ENCODE measurements around the gene MYADML2.

- TF ChIP-seq, protein P1, sequence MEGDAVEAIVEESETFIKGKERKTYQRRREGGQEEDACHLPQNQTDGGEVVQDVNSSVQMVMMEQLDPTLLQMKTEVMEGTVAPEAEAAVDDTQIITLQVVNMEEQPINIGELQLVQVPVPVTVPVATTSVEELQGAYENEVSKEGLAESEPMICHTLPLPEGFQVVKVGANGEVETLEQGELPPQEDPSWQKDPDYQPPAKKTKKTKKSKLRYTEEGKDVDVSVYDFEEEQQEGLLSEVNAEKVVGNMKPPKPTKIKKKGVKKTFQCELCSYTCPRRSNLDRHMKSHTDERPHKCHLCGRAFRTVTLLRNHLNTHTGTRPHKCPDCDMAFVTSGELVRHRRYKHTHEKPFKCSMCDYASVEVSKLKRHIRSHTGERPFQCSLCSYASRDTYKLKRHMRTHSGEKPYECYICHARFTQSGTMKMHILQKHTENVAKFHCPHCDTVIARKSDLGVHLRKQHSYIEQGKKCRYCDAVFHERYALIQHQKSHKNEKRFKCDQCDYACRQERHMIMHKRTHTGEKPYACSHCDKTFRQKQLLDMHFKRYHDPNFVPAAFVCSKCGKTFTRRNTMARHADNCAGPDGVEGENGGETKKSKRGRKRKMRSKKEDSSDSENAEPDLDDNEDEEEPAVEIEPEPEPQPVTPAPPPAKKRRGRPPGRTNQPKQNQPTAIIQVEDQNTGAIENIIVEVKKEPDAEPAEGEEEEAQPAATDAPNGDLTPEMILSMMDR (IDR thresholded peaks at IDR 0.05 in 8 of 11, conservative IDR thresholded peaks at IDR 0.05 in 3 of 11) = no peak
- TF ChIP-seq POLR2AphosphoS5 (IDR thresholded peaks at IDR 0.05) = no peak
These were observed 7.4 kb upstream of the MYADML2 start for GRCh38 chr17:81954131-81955057.
